ENCODE measurements around the gene EPB41L1. TPM values are rescaled to one million over a fixed set of nuclear protein-coding genes. Genes with fewer than 3 reads are reported as not detected.

The EPB41L1 gene
- total and polyA plus RNA-seq, 2 experiments from 2014 or later = 24.1 to 48.7 TPM

- TF ChIP-seq ZNF114 (CRISPR knock-in tag; IDR thresholded peaks at IDR 0.05) = no peak
These were observed 5.5 kb upstream of the EPB41L1 start (continued) for GRCh38 chr20:36149012-36149411.

GRCh38 chr20:36149469-36149868 lies 5.1 kb upstream of the EPB41L1 start:
- Histone ChIP-seq H3K4me1 (ENCODE audit: insufficient read depth) (0 out of 2 replicates have a peak, but pooled peaks cover 4% of the 10 kb centered on the region), H3K4me3 (no peak overlapping the region), H3K4me2 (no peak overlapping the region), H3K27me3 (ENCODE audit: insufficient read depth) (no peaks in the 10 kb centered on the region), H3K27ac (ENCODE audit: low read depth) (no peak overlapping the region), H4K20me1 (replicated peaks; ENCODE audit: insufficient read depth) (no peaks in the 10 kb centered on the region), H2AFZ (no peak overlapping the region), H3K79me2 (replicated peaks; ENCODE audit: insufficient read depth) (no peaks in the 10 kb centered on the region), H3K36me3 (ENCODE audit: insufficient read depth) (no peaks in the 10 kb centered on the region), H3F3A (replicated peaks; ENCODE audit: low read depth) (no peaks in the 10 kb centered on the region), H3K9me2 (ENCODE audit: insufficient read depth) (no peaks in the 10 kb centered on the region)
- ATAC-seq (no peak), DNase-seq (ENCODE audit: low spot score) (no peak)
- TF ChIP-seq REST (IDR thresholded peaks at IDR 0.05; ENCODE audit: unreplicated experiment) (no peak), JUNB (IDR thresholded peaks at IDR 0.05; ENCODE audit: unreplicated experiment) (no peak), STAT1 (IDR thresholded peaks at IDR 0.05; ENCODE audit: unreplicated experiment) (no peak), POLR2AphosphoS5 (IDR thresholded peaks at IDR 0.05; ENCODE audit: low read depth) (no peak), EZH2phosphoT487 (IDR thresholded peaks at IDR 0.05; ENCODE audit: unreplicated experiment) (no peak), EZH2 (IDR thresholded peaks at IDR 0.05; ENCODE audit: low read depth, unreplicated experiment) (no peak), CREB1 (CRISPR knock-in tag; IDR thresholded peaks at IDR 0.05; ENCODE audit: low read depth) (no peak), ETS1 (IDR thresholded peaks at IDR 0.05) (no peak), ZNF331 (CRISPR knock-in tag; IDR thresholded peaks at IDR 0.05; ENCODE audit: low read depth) (no peak), ZNF114 (CRISPR knock-in tag; IDR thresholded peaks at IDR 0.05) (no peak), ZNF462 (CRISPR knock-in tag; IDR thresholded peaks at IDR 0.05) (no peak), CTCF (conservative IDR thresholded peaks at IDR 0.05; ENCODE audit: low read depth in 2 of 2) (no peak), NANOG (IDR thresholded peaks at IDR 0.05; ENCODE audit: borderline replicate concordance) (no peak)
- Mint-ChIP-seq H3K27ac (no peak overlapping the region), H3K27me3 (ENCODE audit: insufficient read depth, low read depth, poor library complexity) (peaks cover 2% of the 10 kb centered on the region), H3K9me3 (no peaks in the 10 kb centered on the region), H3K4me1 (peaks cover 8% of the 10 kb centered on the region), H3K36me3 (ENCODE audit: low read depth) (no peaks in the 10 kb centered on the region), H3K4me3 (no peak overlapping the region)
